ENCODE measurements around the gene ARHGAP26. TPM values are rescaled to one million over a fixed set of nuclear protein-coding genes. Genes with fewer than 3 reads are reported as not detected.
A peak's percentile ranks its signal among the peaks of the same experiment; 100 is the strongest.

Gene ARHGAP26
- total RNA-seq, 1 experiment from 2014 or later, result 79.8 TPM

GRCh38 chr5:142746532-142747433 is 23.4 kb upstream of the ARHGAP26 start:
- H3K4me1 Mint-ChIP-seq (ENCODE audit: low read depth, unreplicated experiment), result peaks cover 4% of the 10 kb centered on the region
- no peaks in the 10 kb centered on the region for H3K27me3 Mint-ChIP-seq (ENCODE audit: insufficient read depth, unreplicated experiment)
- BruUV-seq (replicated peaks), result no TSS peak
- H3K27me3 ChIP-seq (replicated peaks; ENCODE audit: control insufficient read depth, insufficient read depth, low read length), result no peaks in the 10 kb centered on the region
- H3K4me3 Mint-ChIP-seq (ENCODE audit: unreplicated experiment), result no peak overlapping the region
- POLR2A ChIA-PET, result interaction anchor here (0.7 kb wide), 1 partner anchor 25 kb away, joined by 5 read pairs; no protein-coding TSS in a partner anchor
- H3K27ac Mint-ChIP-seq (ENCODE audit: unreplicated experiment), result no peak overlapping the region
- no peak for DNase-seq
- no peak for TF ChIP-seq CTCF (IDR thresholded peaks at IDR 0.05; ENCODE audit: insufficient read depth in 1 of 2, low read depth in 1 of 2, low read length in 1 of 2, severe bottlenecking in 1 of 2, unreplicated experiment in 1 of 2)
- CTCF ChIA-PET, result interaction anchor here (0.6 to 2.9 kb wide), 5 partner anchors 29 to 150 kb away, joined by 3 to 17 read pairs (median 8); no protein-coding TSS in a partner anchor
- H3K4me3 ChIP-seq (ENCODE audit: low read depth, low read length), result no peak overlapping the region
- intact Hi-C loops (cut with micrococcal nuclease; ENCODE audit: unreplicated experiment), result no loop called here
- H3K36me3 Mint-ChIP-seq (ENCODE audit: insufficient read depth, unreplicated experiment), result no peaks in the 10 kb centered on the region
- H3K36me3 ChIP-seq (ENCODE audit: control insufficient read depth, insufficient read depth, low read length), result no peaks in the 10 kb centered on the region
- H3K4me1 ChIP-seq, result no peaks in the 10 kb centered on the region
- H3K9me3 Mint-ChIP-seq (ENCODE audit: unreplicated experiment), result no peaks in the 10 kb centered on the region
- no peaks in the 10 kb centered on the region for H3K9me3 ChIP-seq

- no peak for DNase-seq
- BruUV-seq (replicated peaks), result no TSS peak
- CTCF ChIA-PET, result interaction anchor here (0.6 to 2.9 kb wide), 16 partner anchors 11 to 140 kb away, joined by 3 to 25 read pairs (median 6); no protein-coding TSS in a partner anchor
- Mint-ChIP-seq H3K9me3 (ENCODE audit: unreplicated experiment) (no peaks in the 10 kb centered on the region), H3K4me3 (ENCODE audit: unreplicated experiment) (no peak overlapping the region), H3K27me3 (ENCODE audit: insufficient read depth, unreplicated experiment) (no peaks in the 10 kb centered on the region), H3K36me3 (ENCODE audit: insufficient read depth, unreplicated experiment) (no peaks in the 10 kb centered on the region), H3K27ac (ENCODE audit: unreplicated experiment) (no peak overlapping the region), H3K4me1 (ENCODE audit: low read depth, unreplicated experiment) (peaks cover 8% of the 10 kb centered on the region)
- H3K4me3 ChIP-seq (ENCODE audit: low read depth, low read length), result no peak overlapping the region
- POLR2A ChIA-PET, result no interaction called here
- no peak for TF ChIP-seq CTCF (IDR thresholded peaks at IDR 0.05; ENCODE audit: insufficient read depth in 1 of 2, low read depth in 1 of 2, low read length in 1 of 2, severe bottlenecking in 1 of 2, unreplicated experiment in 1 of 2)
- no peaks in the 10 kb centered on the region for H3K27me3 ChIP-seq (replicated peaks; ENCODE audit: control insufficient read depth, insufficient read depth, low read length)
- no peaks in the 10 kb centered on the region for H3K36me3 ChIP-seq (ENCODE audit: control insufficient read depth, insufficient read depth, low read length)
- H3K9me3 ChIP-seq, result no peaks in the 10 kb centered on the region
- no peaks in the 10 kb centered on the region for H3K4me1 ChIP-seq
- intact Hi-C loops (cut with micrococcal nuclease; ENCODE audit: unreplicated experiment), result loop anchor here (1.0 kb wide), 5 partner anchors 31 to 168 kb away; no protein-coding TSS in a partner anchor
These were observed 22.0 kb upstream of the ARHGAP26 start for GRCh38 chr5:142748132-142748531.

- no peak overlapping the region for H3K27ac Mint-ChIP-seq (ENCODE audit: unreplicated experiment)
- ChIA-PET CTCF (interaction anchor here (0.6 to 2.9 kb wide), 17 partner anchors 12 to 140 kb away, joined by 3 to 25 read pairs (median 5); no protein-coding TSS in a partner anchor), POLR2A (no interaction called here)
- BruUV-seq (replicated peaks), result no TSS peak
- no peaks in the 10 kb centered on the region for H3K36me3 Mint-ChIP-seq (ENCODE audit: insufficient read depth, unreplicated experiment)
- no peaks in the 10 kb centered on the region for H3K36me3 ChIP-seq (ENCODE audit: control insufficient read depth, insufficient read depth, low read length)
- no peaks in the 10 kb centered on the region for H3K9me3 Mint-ChIP-seq (ENCODE audit: unreplicated experiment)
- H3K27me3 Mint-ChIP-seq (ENCODE audit: insufficient read depth, unreplicated experiment), result no peaks in the 10 kb centered on the region
- peak; percentile 60 to 73 for DNase-seq
- no peak overlapping the region for H3K4me3 Mint-ChIP-seq (ENCODE audit: unreplicated experiment)
- intact Hi-C loops (cut with micrococcal nuclease; ENCODE audit: unreplicated experiment), result loop anchor here (1.0 kb wide), 5 partner anchors 31 to 168 kb away; no protein-coding TSS in a partner anchor
- H3K4me3 ChIP-seq (ENCODE audit: low read depth, low read length), result no peak overlapping the region
- no peaks in the 10 kb centered on the region for H3K4me1 ChIP-seq
- peaks cover 11% of the 10 kb centered on the region for H3K4me1 Mint-ChIP-seq (ENCODE audit: low read depth, unreplicated experiment)
- H3K27me3 ChIP-seq (replicated peaks; ENCODE audit: control insufficient read depth, insufficient read depth, low read length), result no peaks in the 10 kb centered on the region
- peak; percentile 80 to 94 for TF ChIP-seq CTCF (IDR thresholded peaks at IDR 0.05; ENCODE audit: insufficient read depth in 1 of 2, low read depth in 1 of 2, low read length in 1 of 2, severe bottlenecking in 1 of 2, unreplicated experiment in 1 of 2)
- no peaks in the 10 kb centered on the region for H3K9me3 ChIP-seq
These were observed 21.5 kb upstream of the ARHGAP26 start for GRCh38 chr5:142748568-142749249.
